MM.1S (cell line): Measurements from ENCODE around the gene CAMK2G.

Experiments used
- CTCF ChIP-seq: fragments of 300-600 bp; sonication (generic); IDR thresholded peaks from 2 replicates; pipeline ENCODE4 v1.5.1; 2016; ENCODE audit warnings: antibody characterized with exemption, low read length, mixed read lengths
- EZH2phosphoT487 ChIP-seq: fragments of 300-600 bp; sonication (generic); IDR thresholded peaks from 2 replicates; pipeline ENCODE4 v1.6.1; 2018; ENCODE audit warnings: antibody characterized with exemption, low read length

GRCh38 chr10:73762915-73763314 is 111.4 kb downstream of the CAMK2G start:
- TF ChIP-seq EZH2phosphoT487 = no peak
- TF ChIP-seq CTCF = no peak
